ENCODE results near the gene LRRC1.

The LRRC1 gene

GRCh38 chr6:53792973-53793317 is 1.9 kb upstream of the LRRC1 start:
- TF ChIP-seq CTCF (IDR thresholded peaks at IDR 0.05; ENCODE audit: low read depth, low read length): no peak
- DNase-seq (ENCODE audit: extremely low read depth, low read depth): no peak

GRCh38 chr6:53793318-53794136 is 1.3 kb upstream of the LRRC1 start:
- DNase-seq (ENCODE audit: extremely low read depth, low read depth): no peak
- TF ChIP-seq CTCF (IDR thresholded peaks at IDR 0.05; ENCODE audit: low read depth, low read length): no peak; the same call in 1 of the 2 replicates

GRCh38 chr6:53794137-53794719 is 577 bp upstream of the LRRC1 start:
- DNase-seq (ENCODE audit: extremely low read depth, low read depth): peak; percentile 22
- TF ChIP-seq CTCF (IDR thresholded peaks at IDR 0.05; ENCODE audit: low read depth, low read length): peak; percentile 55

GRCh38 chr6:53795340-53795701 is 516 bp downstream of the LRRC1 start:
- TF ChIP-seq CTCF (IDR thresholded peaks at IDR 0.05; ENCODE audit: low read depth, low read length): no peak
- no peak for DNase-seq (ENCODE audit: extremely low read depth, low read depth)

GRCh38 chr6:53795702-53796450 is 1.1 kb downstream of the LRRC1 start:
- no peak for DNase-seq (ENCODE audit: extremely low read depth, low read depth)
- TF ChIP-seq CTCF (IDR thresholded peaks at IDR 0.05; ENCODE audit: low read depth, low read length): no peak

- no peak for DNase-seq (ENCODE audit: extremely low read depth, low read depth)
- TF ChIP-seq CTCF (IDR thresholded peaks at IDR 0.05; ENCODE audit: low read depth, low read length): no peak
These were observed 1.6 kb downstream of the LRRC1 start for GRCh38 chr6:53796451-53796780.

- no peak for DNase-seq (ENCODE audit: extremely low read depth, low read depth)
- no peak for TF ChIP-seq CTCF (IDR thresholded peaks at IDR 0.05; ENCODE audit: low read depth, low read length)
These were observed 2.0 kb downstream of the LRRC1 start for GRCh38 chr6:53796791-53797190.

All from AG09319 (cell line).